NCI-H2029 (cell line): ENCODE data around the gene SORBS2.

ENCODE experiments used
- DNase-seq: peaks from one replicate; lab custom pipeline; 2025; lab: John Stamatoyannopoulos, UW

SORBS2 gene

GRCh38 chr4:185672151-185672550, 139.8 kb downstream of the SORBS2 start:
- DNase-seq, result no peak

DNA sequence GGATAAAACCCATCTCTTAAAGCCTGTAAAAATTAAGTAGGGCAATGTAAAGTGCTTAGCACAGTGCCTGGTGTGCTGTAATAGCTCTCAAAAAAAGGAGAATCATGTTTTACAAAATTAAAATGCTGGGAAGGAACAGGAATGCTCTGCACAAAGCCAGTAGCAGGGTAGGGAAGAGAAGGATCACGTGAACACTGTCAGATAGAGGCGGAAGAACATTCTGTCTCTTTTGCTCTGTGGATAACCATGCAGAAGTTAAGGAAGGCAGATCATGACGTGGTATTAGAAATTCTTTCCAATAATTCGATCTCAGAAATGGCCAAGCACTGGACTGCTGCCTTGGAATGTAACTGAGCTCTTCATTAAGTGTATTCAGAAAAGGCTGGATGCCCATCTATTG, 140.5 kb downstream of the SORBS2 start:
- DNase-seq, result no peak

DNA sequence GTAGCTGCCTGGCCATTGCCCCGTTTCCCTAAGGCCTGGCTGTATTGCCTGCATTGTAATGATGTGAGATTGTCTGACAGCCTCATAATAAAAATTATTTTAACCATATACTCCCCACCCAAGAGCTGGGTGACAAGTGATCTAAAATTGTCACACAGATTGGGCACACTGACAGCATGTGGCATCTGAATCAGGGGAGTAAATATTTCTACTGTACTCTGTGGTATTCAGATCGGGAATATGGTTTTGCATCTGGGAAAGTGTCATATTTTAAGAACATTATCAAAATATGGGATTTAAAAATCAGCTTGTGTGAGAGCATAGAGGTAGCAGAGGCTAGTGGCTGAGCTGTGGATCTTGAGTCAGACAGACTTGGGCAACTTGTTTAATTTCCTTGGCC, 140.9 kb downstream of the SORBS2 start:
- DNase-seq, result no peak

- DNase-seq, result no peak
Measured at GRCh38 chr4:185669288-185669687, 142.7 kb downstream of the SORBS2 start.

DNA sequence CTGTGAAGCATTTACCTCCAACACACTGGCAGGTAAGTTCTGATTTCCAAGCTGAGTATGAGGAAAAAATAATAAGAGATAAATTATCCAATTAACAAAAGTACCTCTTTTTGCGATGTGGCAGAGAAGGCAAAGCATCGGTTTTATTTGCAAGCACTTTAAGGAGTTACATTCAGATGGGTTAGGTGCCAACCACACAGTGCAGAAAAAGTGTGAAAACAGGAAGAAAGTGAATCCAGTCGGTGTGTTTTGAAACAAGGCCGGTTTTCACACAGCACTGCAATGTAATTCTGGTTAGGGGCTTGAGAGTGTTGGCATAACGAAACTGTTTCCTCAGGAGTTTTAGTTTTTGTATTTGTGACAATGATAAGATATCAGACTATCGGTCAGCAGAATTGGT, 145.8 kb downstream of the SORBS2 start:
- no peak for DNase-seq

DNA sequence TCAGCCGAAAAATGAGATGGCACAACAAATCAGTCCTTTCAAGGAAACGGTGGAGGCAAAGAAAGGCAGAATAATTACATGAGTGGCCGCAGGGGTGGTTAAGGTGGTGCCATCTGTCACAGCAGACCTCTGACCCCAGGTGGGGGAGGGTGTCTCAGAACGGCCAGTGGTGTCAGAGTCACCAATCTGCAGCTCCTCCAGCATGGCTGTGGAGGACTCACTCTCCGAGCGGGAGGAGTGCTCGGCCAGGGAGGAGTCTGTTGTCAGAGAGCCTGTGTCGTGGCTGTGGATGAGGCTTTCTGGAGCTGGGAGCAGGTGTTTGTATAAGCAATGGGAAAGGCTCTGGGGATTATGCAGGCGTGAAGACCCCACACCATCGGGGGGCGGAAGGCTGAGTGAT, 146.3 kb downstream of the SORBS2 start:
- DNase-seq, result no peak

DNA sequence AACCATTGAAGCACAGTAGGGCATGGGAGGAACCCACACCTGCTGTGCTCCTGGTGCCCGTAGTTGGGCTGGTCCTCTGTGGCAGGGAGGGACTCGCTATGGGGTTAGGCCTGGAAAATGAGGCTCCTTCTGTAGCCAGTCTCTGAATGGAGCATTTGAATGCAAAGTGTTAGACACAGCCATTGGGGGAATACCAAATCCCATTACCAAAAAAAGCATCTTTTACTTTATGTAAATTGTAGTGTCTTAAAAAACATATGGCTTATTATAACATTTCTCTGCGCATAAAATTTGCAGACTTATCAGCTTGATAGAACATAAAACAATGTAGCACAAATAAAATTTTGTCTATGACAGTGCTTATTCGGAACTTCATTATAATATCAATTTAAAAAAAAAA, 147.5 kb downstream of the SORBS2 start:
- no peak for DNase-seq

DNA sequence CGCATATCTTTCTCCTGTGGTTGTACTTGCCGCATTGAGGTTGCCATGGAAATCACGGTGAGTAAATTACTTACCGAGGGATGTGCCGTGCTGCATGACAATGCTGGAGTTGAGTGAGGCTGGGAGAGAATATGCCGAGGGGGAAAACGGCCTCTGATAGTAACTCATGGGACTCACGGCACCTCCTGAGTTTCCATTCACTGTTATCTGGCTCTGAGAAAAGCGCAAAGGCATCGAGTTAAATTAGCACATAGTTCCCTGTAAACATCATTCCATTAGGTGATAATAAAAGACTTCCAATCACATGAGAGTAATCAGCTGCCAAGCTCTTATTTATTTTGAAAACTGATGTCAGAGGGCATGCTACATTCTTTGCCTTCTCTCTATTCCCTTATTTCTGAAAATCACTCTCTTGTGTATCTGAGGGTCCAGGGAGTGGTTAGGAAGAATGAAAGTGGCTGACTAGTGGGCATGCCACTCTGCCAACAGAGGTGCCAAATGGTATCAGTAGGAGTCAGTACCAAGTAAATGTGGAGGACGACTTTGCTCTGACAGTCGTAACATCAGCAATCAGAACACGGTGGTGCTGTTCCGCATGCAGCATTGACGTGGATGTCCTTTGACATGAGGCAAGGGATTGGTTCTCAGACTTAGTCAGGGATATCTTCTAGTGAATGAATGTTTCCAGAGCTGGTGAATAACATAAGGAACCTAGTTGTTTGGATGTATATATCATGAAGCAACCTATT, 149.8 kb downstream of the SORBS2 start:
- DNase-seq, result no peak

DNA sequence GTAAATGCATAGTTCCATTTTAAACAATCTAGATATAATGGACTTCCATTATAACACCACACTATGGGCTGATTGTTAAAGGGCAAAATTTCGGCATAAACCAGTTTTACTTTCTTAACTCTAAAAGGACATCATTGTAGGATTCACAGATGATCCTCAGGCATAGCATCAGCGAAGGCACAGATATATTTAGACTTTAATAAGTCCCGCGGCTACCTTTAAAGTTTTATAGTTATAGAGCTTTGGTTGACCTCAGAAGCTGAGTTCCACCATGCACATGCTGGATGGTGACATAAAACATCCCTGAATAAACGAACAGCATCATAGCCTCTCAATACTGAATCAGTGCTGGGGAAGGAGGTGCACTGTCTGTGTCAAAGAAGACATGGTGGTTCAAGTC, 151.7 kb downstream of the SORBS2 start:
- no peak for DNase-seq

GRCh38 chr4:185657699-185658098, 154.3 kb downstream of the SORBS2 start:
- DNase-seq, result no peak

DNA sequence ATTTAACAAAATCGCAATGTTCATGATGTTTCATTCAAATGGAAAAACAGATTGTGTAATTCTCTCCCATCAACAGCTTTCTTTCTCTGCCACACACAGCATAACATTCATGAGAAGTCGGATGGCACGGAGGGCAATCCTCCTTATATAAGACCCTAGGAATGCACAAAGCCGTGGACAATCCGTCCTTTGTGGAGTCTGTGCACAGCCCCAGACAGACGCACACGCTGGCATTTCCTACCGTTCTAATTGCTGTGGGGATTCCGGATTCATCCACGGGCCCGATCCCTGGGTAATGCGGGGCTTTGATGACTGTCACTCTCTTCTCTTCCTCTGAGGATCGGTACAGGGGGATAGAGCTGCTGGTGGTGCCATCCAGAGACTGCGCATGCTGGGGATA, 154.8 kb downstream of the SORBS2 start:
- DNase-seq, result no peak

DNA sequence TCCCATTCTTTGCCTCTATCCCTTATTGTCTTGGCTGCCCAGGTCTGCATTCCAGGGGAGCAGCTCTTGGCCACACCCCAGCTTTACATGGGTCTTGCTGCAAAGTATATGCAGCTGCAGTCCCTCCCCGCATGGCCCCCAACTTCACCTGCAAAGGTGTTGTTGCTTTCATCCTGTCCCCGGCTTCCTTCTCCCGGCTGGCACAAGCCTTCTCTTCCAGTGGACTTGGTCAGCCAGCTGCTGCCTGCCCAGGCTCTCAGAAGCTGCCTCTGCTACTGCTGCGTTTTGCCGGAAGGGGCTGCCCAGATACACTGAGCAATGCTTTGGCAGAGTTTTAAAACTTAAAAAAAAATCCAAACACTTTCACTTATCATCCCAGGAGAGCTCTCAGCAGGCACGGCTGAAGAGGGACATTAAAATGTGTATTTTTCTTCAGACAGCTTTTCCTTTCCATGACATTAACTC, 155.5 kb downstream of the SORBS2 start:
- DNase-seq, result no peak

DNA sequence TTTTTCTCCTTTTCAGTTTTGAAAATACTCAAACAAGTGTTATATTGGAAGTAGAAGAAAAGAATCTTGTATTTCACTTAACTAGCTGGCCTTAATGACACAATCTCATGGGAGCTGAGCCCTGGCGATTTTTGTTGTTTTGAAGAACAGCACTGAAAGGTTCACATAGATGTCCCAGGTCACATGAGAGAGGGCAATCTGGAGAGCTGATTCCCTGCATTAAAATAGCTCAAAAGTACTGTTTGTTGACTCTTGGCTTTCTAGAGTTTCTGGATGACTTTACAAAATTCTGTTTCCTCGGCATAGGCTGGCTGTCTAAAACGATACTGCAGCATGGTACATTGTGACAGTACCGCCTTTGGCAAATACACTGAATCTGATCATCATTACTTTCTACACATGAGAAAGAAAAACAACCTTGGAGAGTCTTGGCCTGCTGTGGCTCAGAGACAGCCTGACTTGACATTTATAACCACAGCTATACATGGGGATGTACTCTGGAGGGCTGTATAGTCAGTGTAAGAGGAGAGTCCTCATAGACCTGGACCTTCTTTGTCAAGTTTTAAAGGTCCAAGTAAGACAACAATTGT, 156.9 kb downstream of the SORBS2 start:
- DNase-seq, result no peak

DNA sequence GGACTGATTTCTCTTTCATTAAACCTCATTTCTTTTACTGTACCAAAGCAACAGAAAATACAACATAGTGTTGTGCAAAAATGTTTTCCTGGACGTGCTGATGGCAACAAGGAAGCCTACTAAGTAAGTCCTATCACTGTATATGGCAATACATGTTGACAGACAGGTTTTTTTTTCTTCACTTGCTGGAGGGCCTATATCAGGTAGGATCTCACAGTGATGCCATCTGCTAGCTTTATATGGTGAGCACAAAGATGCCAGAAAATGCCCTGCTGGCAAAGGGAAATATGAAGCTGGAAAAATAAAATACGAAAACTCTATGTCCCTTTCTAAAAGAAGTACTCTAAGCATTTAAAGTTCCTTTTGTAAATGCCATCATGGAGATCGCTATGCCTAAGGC, 157.7 kb downstream of the SORBS2 start:
- no peak for DNase-seq

- no peak for DNase-seq
Measured at GRCh38 chr4:185651851-185652250, 160.1 kb downstream of the SORBS2 start.

GRCh38 chr4:185651137-185651677, 160.8 kb downstream of the SORBS2 start:
- no peak for DNase-seq

DNA sequence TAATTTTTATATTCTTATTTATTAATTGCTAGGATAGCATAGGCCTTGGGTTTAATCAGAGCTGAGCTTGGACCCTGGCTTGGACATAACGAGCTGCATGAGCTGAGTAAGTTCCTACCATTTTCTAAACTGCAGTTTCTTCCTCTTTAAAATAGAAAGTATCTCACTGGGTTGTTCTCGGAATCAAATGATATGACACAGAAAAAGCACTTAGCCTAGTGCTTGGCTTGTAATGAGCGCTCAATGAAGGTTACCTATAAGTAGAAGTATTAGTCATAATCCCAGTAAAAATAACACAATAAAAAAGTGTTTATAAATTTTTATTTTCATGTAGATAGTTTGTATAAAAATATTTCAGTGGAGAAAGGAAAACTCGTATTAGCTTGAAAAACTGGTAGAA, 163.4 kb downstream of the SORBS2 start:
- no peak for DNase-seq

- DNase-seq, result no peak
Measured at GRCh38 chr4:185645403-185645802, 166.6 kb downstream of the SORBS2 start.

DNA sequence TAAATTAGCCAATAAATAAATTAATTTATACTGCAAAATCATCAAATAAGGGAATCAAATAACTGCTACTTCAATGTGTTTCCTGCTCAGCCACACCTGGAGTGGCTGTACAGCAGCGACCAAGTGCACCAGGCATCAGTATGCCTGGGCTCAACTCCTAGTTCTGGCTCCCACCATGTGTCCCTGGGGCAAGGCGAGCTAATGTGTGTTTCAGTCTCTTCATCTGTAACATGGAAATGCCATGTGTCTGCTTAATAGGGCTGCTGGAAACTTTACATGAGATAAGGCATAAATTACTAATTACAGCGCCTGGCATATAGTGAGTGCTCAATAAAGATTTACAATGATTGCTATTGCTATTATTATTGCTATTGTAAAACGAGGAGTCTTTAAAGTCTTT, 167.6 kb downstream of the SORBS2 start:
- DNase-seq, result no peak

- DNase-seq, result no peak
Measured at GRCh38 chr4:185642907-185643306, 169.1 kb downstream of the SORBS2 start.

DNA sequence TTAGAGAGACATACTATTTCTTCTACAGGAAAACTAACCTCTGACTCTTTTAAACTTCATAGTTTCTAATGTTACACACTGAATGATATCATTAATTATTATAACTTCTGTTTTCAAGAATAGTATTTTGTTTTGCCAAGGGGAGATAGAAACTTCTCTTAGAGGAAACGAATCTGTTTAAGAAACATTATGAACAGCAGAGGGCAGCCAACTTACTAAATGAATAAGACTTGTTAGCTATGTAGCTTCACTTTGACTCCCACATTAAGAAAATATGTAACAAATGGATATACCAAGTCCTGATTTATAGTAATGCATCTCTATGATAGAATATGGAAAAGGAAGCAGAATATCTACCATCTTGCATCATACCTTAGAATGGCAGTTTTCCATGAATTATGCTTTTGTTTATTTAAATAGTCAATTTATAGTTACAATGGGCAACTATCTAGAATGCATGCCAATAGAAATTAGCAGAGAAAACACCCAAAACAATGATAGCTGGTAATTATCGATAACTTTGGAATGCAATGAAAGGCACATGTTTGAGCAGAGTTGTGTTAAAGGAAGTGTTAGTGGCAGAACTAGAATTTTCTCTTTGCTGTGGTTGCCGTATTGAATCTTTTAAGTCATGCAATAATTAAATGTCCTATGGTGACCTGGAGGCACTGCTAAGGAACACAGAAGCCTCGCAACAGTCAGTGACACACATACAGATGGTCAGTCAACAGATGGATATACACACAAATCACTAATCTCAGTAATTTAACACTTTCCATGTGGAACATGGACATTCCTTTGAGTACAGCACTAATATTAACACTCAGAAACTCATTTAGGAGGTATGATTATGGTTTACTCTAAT, 171.0 kb downstream of the SORBS2 start:
- peak; percentile 18 for DNase-seq

DNA sequence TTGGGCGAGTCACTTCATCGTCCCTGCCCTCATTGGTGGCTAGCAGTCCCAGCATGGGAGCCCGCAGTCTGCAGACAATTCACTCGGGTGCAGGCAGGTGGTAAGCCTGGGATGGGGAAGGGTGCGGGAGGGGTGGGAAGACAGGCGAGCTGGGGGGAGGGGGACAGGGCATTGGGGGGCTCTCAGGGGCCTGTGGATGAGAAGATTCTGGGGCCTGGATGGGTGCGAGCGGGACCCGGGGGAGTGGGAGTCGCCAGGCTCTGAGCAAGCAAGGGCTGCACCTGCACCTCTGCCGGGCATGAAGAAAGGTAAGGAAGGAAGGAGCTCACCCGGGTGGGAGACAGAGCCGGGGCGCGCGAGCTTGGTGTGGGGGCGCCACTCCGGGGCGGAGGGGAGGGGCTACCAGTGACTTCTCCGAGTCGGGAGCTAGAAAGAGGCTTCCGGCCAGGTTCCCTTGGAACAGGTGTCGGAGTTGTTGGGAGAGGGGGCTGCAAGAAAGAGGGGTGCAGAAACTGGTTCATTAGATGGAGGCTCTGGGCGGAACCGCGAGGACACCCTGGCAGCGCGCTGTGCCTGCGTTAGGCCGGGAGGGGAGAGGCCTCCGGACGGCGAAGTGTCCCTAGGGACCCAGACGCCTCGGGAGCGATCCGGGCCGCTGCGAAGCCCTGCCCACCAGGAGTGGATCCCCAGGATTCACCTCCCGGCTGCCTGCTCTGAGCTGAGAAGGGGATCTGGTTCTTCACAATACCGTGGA, 173.3 kb downstream of the SORBS2 start:
- DNase-seq, result no peak
